Endothelial cell (in vitro differentiated cells): ENCODE data around the gene LAMB3. TPM values are rescaled to one million over a fixed set of nuclear protein-coding genes. Genes with fewer than 3 reads are reported as not detected.

ENCODE experiments used
- DNase-seq: peaks from one replicate; pipeline ENCODE4 v3.0.0; 2021; ENCODE audit warnings: low spot score
- H3K27ac Mint-ChIP-seq: one replicate; pipeline ENCODE4 v1.8.0; 2021; ENCODE audit warnings: mixed read lengths, inconsistent platforms; ENCODE audit not compliant: unreplicated experiment
- H3K27me3 Mint-ChIP-seq: one replicate; pipeline ENCODE4 v1.8.0; 2021; ENCODE audit warnings: mild to moderate bottlenecking, moderate library complexity, mixed read lengths, inconsistent platforms; ENCODE audit not compliant: unreplicated experiment
- H3K36me3 Mint-ChIP-seq: one replicate; pipeline ENCODE4 v1.8.0; 2021; ENCODE audit warnings: mild to moderate bottlenecking, low read depth, mixed read lengths, inconsistent platforms; ENCODE audit not compliant: unreplicated experiment
- H3K4me1 Mint-ChIP-seq: one replicate; pipeline ENCODE4 v1.8.0; 2021; ENCODE audit warnings: mild to moderate bottlenecking, mixed read lengths, inconsistent platforms; ENCODE audit not compliant: unreplicated experiment
- H3K4me3 Mint-ChIP-seq: one replicate; pipeline ENCODE4 v1.8.0; 2021; ENCODE audit warnings: mild to moderate bottlenecking, mixed read lengths, inconsistent platforms; ENCODE audit not compliant: unreplicated experiment
- H3K9me3 Mint-ChIP-seq: one replicate; pipeline ENCODE4 v1.8.0; 2021; ENCODE audit warnings: mixed read lengths, inconsistent platforms; ENCODE audit not compliant: unreplicated experiment
- total RNA-seq: library from RNA; stranded (reverse); fragmentation: NEBNext Ultra II Directional; extraction: Animal tissue kit (Norgen Biotek cat#: 25700); gene quantifications from one replicate; pipeline ENCODE4 v1.2.1, GENCODE V29; 2021; ENCODE audit not compliant: unreplicated experiment
- TF ChIP-seq, protein P1 (sequence below): fragments of 200-600 bp; sonication (generic); IDR thresholded peaks from one replicate; pipeline ENCODE4 v1.5.0; 2021; ENCODE audit warnings: antibody characterized with exemption; ENCODE audit not compliant: unreplicated experiment

Gene LAMB3
- total RNA-seq, 1 donor from 2014 or later: 0.21 TPM

DNA sequence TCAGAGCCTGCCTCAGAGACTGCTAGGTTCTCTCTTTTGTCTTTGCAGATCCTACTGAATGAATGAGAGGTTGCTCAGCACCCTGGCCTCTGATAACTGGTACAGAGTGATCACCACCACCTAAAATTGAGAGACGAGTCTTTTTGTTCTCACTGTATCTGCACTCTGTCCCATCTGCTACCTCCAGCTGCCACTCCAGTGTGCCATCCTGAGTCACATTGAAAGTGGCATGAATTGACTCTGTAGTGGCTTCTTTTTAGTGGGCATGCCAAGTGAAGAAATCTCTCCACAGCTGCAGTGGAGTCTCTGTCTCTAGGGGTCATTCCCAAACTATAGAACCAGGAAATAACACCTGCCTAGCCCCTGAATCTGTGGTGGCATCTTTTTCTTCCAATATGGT is 54.0 kb downstream of the LAMB3 start:
- H3K27me3 Mint-ChIP-seq: peaks cover 5% of the 10 kb centered on the region
- no peaks in the 10 kb centered on the region for H3K36me3 Mint-ChIP-seq
- H3K9me3 Mint-ChIP-seq: no peaks in the 10 kb centered on the region
- H3K27ac Mint-ChIP-seq: no peak overlapping the region
- H3K4me1 Mint-ChIP-seq: peaks cover 22% of the 10 kb centered on the region
- no peak for DNase-seq
- TF ChIP-seq, protein P1, sequence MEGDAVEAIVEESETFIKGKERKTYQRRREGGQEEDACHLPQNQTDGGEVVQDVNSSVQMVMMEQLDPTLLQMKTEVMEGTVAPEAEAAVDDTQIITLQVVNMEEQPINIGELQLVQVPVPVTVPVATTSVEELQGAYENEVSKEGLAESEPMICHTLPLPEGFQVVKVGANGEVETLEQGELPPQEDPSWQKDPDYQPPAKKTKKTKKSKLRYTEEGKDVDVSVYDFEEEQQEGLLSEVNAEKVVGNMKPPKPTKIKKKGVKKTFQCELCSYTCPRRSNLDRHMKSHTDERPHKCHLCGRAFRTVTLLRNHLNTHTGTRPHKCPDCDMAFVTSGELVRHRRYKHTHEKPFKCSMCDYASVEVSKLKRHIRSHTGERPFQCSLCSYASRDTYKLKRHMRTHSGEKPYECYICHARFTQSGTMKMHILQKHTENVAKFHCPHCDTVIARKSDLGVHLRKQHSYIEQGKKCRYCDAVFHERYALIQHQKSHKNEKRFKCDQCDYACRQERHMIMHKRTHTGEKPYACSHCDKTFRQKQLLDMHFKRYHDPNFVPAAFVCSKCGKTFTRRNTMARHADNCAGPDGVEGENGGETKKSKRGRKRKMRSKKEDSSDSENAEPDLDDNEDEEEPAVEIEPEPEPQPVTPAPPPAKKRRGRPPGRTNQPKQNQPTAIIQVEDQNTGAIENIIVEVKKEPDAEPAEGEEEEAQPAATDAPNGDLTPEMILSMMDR: no peak
- H3K4me3 Mint-ChIP-seq: no peak overlapping the region

DNA sequence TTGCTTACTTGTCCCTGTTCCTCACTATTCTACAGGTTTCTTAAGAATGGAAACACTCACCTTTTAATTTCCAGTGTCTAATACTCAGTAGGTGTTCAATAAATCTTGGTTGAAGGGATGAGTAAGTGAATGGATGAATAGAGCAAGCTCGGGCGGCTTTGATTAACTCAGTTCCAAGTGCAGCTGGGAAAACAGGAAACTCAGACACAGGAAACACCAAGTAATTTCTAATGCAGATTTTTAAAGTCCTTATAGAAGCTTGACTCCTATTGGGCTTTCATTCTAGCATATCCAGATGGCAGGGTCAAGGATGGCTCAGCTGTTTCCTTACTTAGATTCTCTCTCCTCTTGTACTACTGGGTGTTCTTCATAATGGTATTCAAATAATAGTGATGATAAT is 54.7 kb downstream of the LAMB3 start:
- DNase-seq: no peak
- Mint-ChIP-seq H3K4me3 (no peak overlapping the region), H3K27ac (no peak overlapping the region), H3K27me3 (peaks cover 5% of the 10 kb centered on the region), H3K9me3 (no peaks in the 10 kb centered on the region), H3K36me3 (no peaks in the 10 kb centered on the region), H3K4me1 (peaks cover 18% of the 10 kb centered on the region)
- TF ChIP-seq, protein P1: no peak

DNA sequence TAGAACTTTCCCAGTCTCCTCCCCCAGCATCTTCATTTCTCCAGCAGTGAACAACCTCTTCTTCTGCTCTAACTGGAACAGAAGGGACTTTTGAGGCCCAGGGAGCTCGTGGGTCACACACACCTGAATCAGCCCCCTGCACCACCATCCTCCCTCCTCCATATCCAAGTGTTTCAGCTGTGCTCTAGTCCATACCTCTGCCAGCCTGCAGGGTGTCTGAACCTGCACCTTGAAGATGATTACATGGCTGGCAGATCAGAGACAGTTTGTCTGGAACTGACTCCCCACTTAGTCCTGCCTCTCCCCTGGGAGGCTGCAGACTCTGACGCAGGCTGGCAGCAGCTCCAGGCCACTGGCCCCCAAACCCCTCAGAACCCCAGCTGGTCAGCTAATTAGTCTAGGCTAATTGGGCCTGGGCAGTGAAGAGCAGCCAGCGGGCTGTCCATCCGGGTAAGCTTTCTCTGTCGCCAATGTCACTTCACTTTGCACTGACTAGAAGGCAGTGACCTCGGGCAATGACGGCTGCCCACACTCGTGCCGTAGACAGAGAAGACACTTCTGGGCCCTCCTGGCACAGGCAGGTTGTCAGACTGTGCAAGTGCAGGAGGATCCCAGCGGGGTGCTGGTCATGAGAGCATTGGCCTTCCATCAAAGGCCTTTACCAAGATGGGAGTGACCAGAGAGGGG is 56.5 kb downstream of the LAMB3 start:
- TF ChIP-seq, protein P1: no peak
- H3K36me3 Mint-ChIP-seq: no peaks in the 10 kb centered on the region
- no peak overlapping the region for H3K4me3 Mint-ChIP-seq
- no peak overlapping the region for H3K27ac Mint-ChIP-seq
- H3K9me3 Mint-ChIP-seq: no peaks in the 10 kb centered on the region
- no peak for DNase-seq
- H3K27me3 Mint-ChIP-seq: peaks cover 5% of the 10 kb centered on the region
- peaks cover 11% of the 10 kb centered on the region for H3K4me1 Mint-ChIP-seq

DNA sequence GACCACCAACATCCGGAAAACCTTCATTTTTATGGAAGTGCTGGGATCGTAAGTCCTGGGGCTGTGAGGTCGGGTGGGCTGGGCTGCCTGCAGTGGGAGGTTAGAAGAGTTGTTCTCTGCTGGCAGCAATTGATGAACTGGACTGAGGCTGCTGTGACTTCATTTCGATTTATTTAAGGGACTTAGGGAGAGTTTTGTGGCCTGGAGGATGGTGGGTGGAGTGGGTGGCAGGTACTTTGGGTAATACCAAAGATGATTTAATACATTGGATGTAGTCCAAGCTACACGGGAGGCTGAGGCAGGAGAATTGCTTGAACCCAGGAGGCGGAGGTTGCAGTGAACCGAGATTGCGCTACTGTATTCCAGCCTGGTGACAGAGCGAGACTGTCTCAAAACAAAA is 57.2 kb downstream of the LAMB3 start:
- H3K36me3 Mint-ChIP-seq: no peaks in the 10 kb centered on the region
- H3K27me3 Mint-ChIP-seq: peaks cover 5% of the 10 kb centered on the region
- peaks cover 11% of the 10 kb centered on the region for H3K4me1 Mint-ChIP-seq
- H3K9me3 Mint-ChIP-seq: no peaks in the 10 kb centered on the region
- TF ChIP-seq, protein P1: no peak
- DNase-seq: no peak
- no peak overlapping the region for H3K4me3 Mint-ChIP-seq
- H3K27ac Mint-ChIP-seq: no peak overlapping the region

DNA sequence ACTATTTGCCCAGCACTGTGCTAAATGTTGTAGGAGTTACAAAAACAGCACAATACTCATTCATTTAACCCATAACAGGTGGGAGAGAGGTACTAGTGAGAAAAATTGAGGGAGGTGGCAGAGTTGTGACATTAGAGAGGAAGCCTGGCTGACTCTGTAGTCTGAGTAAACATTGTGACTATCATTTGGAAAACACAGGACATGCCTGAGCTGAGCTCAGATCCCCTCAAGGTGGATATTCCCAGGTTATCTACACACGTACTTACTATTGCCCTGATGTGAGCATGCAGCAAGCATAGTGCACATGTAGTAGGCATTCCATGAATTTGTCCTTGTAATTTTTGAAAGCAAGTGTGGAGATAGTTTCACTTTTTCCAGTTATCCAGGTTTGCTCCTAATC is 57.8 kb downstream of the LAMB3 start:
- Mint-ChIP-seq H3K27ac (no peak overlapping the region), H3K4me1 (peaks cover 11% of the 10 kb centered on the region), H3K36me3 (no peaks in the 10 kb centered on the region), H3K27me3 (peaks cover 5% of the 10 kb centered on the region), H3K4me3 (no peak overlapping the region), H3K9me3 (no peaks in the 10 kb centered on the region)
- DNase-seq: no peak
- TF ChIP-seq, protein P1: no peak
